GM18505 (cell line): Measurements from ENCODE around the gene HOXC10.

Experiments
- ATAC-seq: cut with Tn5 transposase; IDR thresholded peaks from one replicate; pipeline ENCODE4 v1.9.1; 2021; ENCODE audit not compliant: unreplicated experiment
- POLR2A ChIP-seq: IDR thresholded peaks from 4 replicates; pipeline ENCODE4 v1.6.1; 2011; ENCODE audit warnings: borderline replicate concordance; ENCODE audit not compliant: insufficient read depth, insufficient read length; ENCODE audit errors: extremely low read depth

HOXC10 gene

GRCh38 chr12:53981634-53982565 lies 3.0 kb upstream of the HOXC10 start:
- no peak for TF ChIP-seq POLR2A
- ATAC-seq: no peak

- no peak for ATAC-seq
- no peak for TF ChIP-seq POLR2A
These were observed 2.0 kb upstream of the HOXC10 start for GRCh38 chr12:53982648-53983567.

- no peak for ATAC-seq
- TF ChIP-seq POLR2A: no peak
These were observed 1.4 kb upstream of the HOXC10 start for GRCh38 chr12:53983568-53983949.

GRCh38 chr12:53983950-53984572 lies 885 bp upstream of the HOXC10 start:
- no peak for ATAC-seq
- no peak for TF ChIP-seq POLR2A

- no peak for ATAC-seq
- no peak for TF ChIP-seq POLR2A
These were observed 697 bp downstream of the HOXC10 start for GRCh38 chr12:53985692-53985993.

GRCh38 chr12:53985994-53986685 lies 1.2 kb downstream of the HOXC10 start:
- no peak for ATAC-seq
- TF ChIP-seq POLR2A: no peak

GRCh38 chr12:53986686-53987483 lies 1.9 kb downstream of the HOXC10 start:
- ATAC-seq: no peak
- no peak for TF ChIP-seq POLR2A

GRCh38 chr12:53987787-53988230 lies 2.9 kb downstream of the HOXC10 start:
- ATAC-seq: no peak
- no peak for TF ChIP-seq POLR2A

- TF ChIP-seq POLR2A: no peak
- ATAC-seq: no peak
These were observed 3.7 kb downstream of the HOXC10 start for GRCh38 chr12:53988541-53989226.

GRCh38 chr12:53989227-53990113 lies 4.5 kb downstream of the HOXC10 start:
- no peak for TF ChIP-seq POLR2A
- ATAC-seq: no peak
